DND-41 (cell line): ENCODE results near the gene SH2D3A.

Experiments used
- ATAC-seq: fragments of 200-7000 bp; cut with Tn5 transposase; 3 replicates; pipeline ENCODE4 v1.9.1; 2021; ENCODE audit warnings: low read depth; ENCODE audit not compliant: insufficient read depth
- DNase-seq: peaks from one replicate; pipeline ENCODE4 v3.0.0-alpha.2; 2020
- H2AFZ ChIP-seq: 2 replicates; pipeline ENCODE4 v1.6.0; 2012; ENCODE audit warnings: low read depth, low read length
- H3K27ac ChIP-seq: 2 replicates; pipeline ENCODE4 v1.5.1; 2012; ENCODE audit warnings: low read length, inconsistent platforms
- H3K27me3 ChIP-seq: fragments of 200-600 bp; sonication (generic); 2 replicates; pipeline ENCODE4 v1.6.0; 2012; ENCODE audit warnings: low read length, mild to moderate bottlenecking, inconsistent platforms; ENCODE audit not compliant: insufficient read depth, poor library complexity
- H3K36me3 ChIP-seq: 2 replicates; pipeline ENCODE4 v1.5.1; 2012; ENCODE audit warnings: low read length, inconsistent platforms; ENCODE audit not compliant: insufficient read depth
- H3K4me1 ChIP-seq: 2 replicates; pipeline ENCODE4 v1.5.1; 2012; ENCODE audit warnings: mild to moderate bottlenecking, low read length; ENCODE audit not compliant: insufficient read depth
- H3K4me2 ChIP-seq: 2 replicates; pipeline ENCODE4 v1.6.0; 2012; ENCODE audit warnings: mild to moderate bottlenecking, moderate library complexity, low read length, inconsistent platforms; ENCODE audit not compliant: insufficient read depth
- H3K4me3 ChIP-seq, 2 experiments: fragments of 200-600 bp in 1 of 2; shearing (Covaris generic) in 1 of 2; 2 replicates each; pipeline ENCODE4 v1.5.1; 2012 to 2016; ENCODE audit warnings: inconsistent platforms in 2 of 2, low read length in 2 of 2, mild to moderate bottlenecking in 2 of 2, low read depth in 1 of 2, moderate library complexity in 1 of 2
- H3K79me2 ChIP-seq: 2 replicates; pipeline ENCODE4 v1.6.0; 2012; ENCODE audit warnings: low read length, inconsistent platforms; ENCODE audit not compliant: insufficient read depth
- H3K9ac ChIP-seq: 2 replicates; pipeline ENCODE4 v1.6.0; 2012; ENCODE audit warnings: low read depth, mild to moderate bottlenecking, inconsistent platforms, low read length, moderate library complexity
- H3K9me3 ChIP-seq: 2 replicates; pipeline ENCODE4 v1.5.1; 2012; ENCODE audit warnings: low read length, moderate library complexity, mild to moderate bottlenecking, inconsistent platforms; ENCODE audit not compliant: insufficient read depth, severe bottlenecking
- H4K20me1 ChIP-seq: 2 replicates; pipeline ENCODE4 v1.6.0; 2012; ENCODE audit warnings: low read length; ENCODE audit not compliant: insufficient read depth
- CTCF ChIP-seq: IDR thresholded peaks from 2 replicates; pipeline ENCODE4 v1.5.1; 2012; ENCODE audit warnings: borderline replicate concordance, low read length, moderate library complexity, mild to moderate bottlenecking; ENCODE audit not compliant: poor library complexity, severe bottlenecking; ENCODE audit errors: extremely low read depth
- EZH2 ChIP-seq: IDR thresholded peaks from 3 replicates; pipeline ENCODE4 v1.6.1; 2012; ENCODE audit warnings: borderline replicate concordance, low read depth, mild to moderate bottlenecking, moderate library complexity, low read length, inconsistent platforms; ENCODE audit not compliant: severe bottlenecking

The SH2D3A gene

GRCh38 chr19:6732803-6733337 is 34.4 kb downstream of the SH2D3A start:
- H3K4me2 ChIP-seq = no peak overlapping the region
- H3K36me3 ChIP-seq = peaks cover 26% of the 10 kb centered on the region
- DNase-seq = no peak
- no peak overlapping the region for H3K27ac ChIP-seq
- no peak overlapping the region for H2AFZ ChIP-seq
- H4K20me1 ChIP-seq = peaks cover 3% of the 10 kb centered on the region; the same call in 1 of the 2 replicates
- no peak overlapping the region for H3K9ac ChIP-seq
- peaks cover 19% of the 10 kb centered on the region for H3K79me2 ChIP-seq
- no peaks in the 10 kb centered on the region for H3K27me3 ChIP-seq
- H3K9me3 ChIP-seq = no peaks in the 10 kb centered on the region
- no peak for TF ChIP-seq CTCF
- H3K4me1 ChIP-seq = peaks cover 20% of the 10 kb centered on the region
- H3K4me3 ChIP-seq = no peak overlapping the region
- ATAC-seq = no peak

DNA sequence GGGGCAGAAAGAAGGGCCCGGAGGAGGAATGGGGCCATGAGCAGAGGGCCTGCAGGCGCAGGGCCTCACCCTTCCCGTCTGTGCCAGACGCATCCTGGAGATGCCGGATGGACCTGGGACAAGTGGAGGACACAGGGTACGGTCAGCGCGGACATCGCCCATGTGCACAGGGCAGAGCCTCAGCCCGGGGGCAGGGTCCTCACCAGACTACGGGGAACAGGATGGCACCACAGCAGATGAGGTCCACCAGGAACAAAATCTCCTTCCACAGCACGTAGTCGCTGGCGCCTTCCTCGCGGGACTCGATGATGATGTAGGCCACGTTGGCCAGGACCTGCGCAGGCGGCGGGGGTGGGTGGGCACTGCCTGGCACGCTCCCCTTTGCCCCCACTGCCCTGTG is 35.4 kb downstream of the SH2D3A start:
- Histone ChIP-seq H3K4me3 (no peak overlapping the region), H4K20me1 (peaks cover 3% of the 10 kb centered on the region; the same call in 1 of the 2 replicates), H3K79me2 (peaks cover 17% of the 10 kb centered on the region), H2AFZ (no peak overlapping the region), H3K36me3 (peaks cover 26% of the 10 kb centered on the region), H3K9ac (no peak overlapping the region), H3K4me1 (peaks cover 18% of the 10 kb centered on the region), H3K27me3 (no peaks in the 10 kb centered on the region), H3K9me3 (no peaks in the 10 kb centered on the region), H3K27ac (no peak overlapping the region), H3K4me2 (no peak overlapping the region)
- ATAC-seq = no peak
- no peak for DNase-seq
- TF ChIP-seq EZH2 (no peak), CTCF (no peak)

- ATAC-seq = no peak
- Histone ChIP-seq H3K9me3 (no peaks in the 10 kb centered on the region), H3K4me3 (no peak overlapping the region), H2AFZ (no peak overlapping the region), H3K27me3 (no peaks in the 10 kb centered on the region), H4K20me1 (peaks cover 3% of the 10 kb centered on the region; the same call in 1 of the 2 replicates), H3K4me2 (no peak overlapping the region), H3K79me2 (peaks cover 10% of the 10 kb centered on the region), H3K9ac (no peak overlapping the region), H3K36me3 (peaks cover 26% of the 10 kb centered on the region), H3K4me1 (peaks cover 10% of the 10 kb centered on the region), H3K27ac (no peak overlapping the region)
- TF ChIP-seq EZH2 = no peak
- TF ChIP-seq CTCF = no peak
- DNase-seq = no peak
Measured at GRCh38 chr19:6730941-6731670, 36.1 kb downstream of the SH2D3A start.
